Measurements from ENCODE around the gene PCNT.

- TF ChIP-seq ZNF140 (CRISPR knock-in tag; IDR thresholded peaks at IDR 0.05) (no peak), ZNF76 (CRISPR knock-in tag; IDR thresholded peaks at IDR 0.05; ENCODE audit: borderline replicate concordance) (no peak), SUPT5H (IDR thresholded peaks at IDR 0.05) (no peak), ESRRA (IDR thresholded peaks at IDR 0.05; ENCODE audit: borderline replicate concordance, low read depth) (no peak), MEF2D (tag; conservative IDR thresholded peaks at IDR 0.05; ENCODE audit: low read depth) (no peak), E2F8 (IDR thresholded peaks at IDR 0.05; ENCODE audit: low read depth, partially characterized antibody) (no peak), CEBPB (tag; IDR thresholded peaks at IDR 0.05) (no peak), JUN (IDR thresholded peaks at IDR 0.05; ENCODE audit: borderline replicate concordance, low read depth, low read length) (no peak), JUN (CRISPR knock-in tag; IDR thresholded peaks at IDR 0.05; ENCODE audit: borderline replicate concordance) (no peak), SMAD3 (CRISPR knock-in tag; conservative IDR thresholded peaks at IDR 0.05) (no peak), KLF1 (tag; IDR thresholded peaks at IDR 0.05) (no peak), GTF3C2 (IDR thresholded peaks at IDR 0.05; ENCODE audit: borderline replicate concordance, extremely low read depth, insufficient read length) (no peak)
These were observed 117.4 kb downstream of the PCNT start for GRCh38 chr21:46441331-46441730.
